Activated CD8-positive, alpha-beta memory T cell treated with anti-CD3 and anti-CD28 coated beads for 48 hours (primary cell): ENCODE measurements around the gene TEX54.
"Not testable (repeated sequence)": the region's sequence is repeated elsewhere in the genome, so short reads cannot be mapped to it uniquely, and the experiment has no call there.

Experiments
- DNase-seq, 3 experiments: peaks; one replicate each; pipeline ENCODE4 v3.0.0-alpha.2; 2020; ENCODE audit warnings: low read depth in 2 of 3, low spot score in 2 of 3

TEX54 gene

GRCh38 chr11:62835336-62835735, 2.7 kb upstream of the TEX54 start:
- DNase-seq, result no peak

- peak; percentile 98 to 99 (median 98) for DNase-seq
Measured at GRCh38 chr11:62831520-62832335, 913 bp downstream of the TEX54 start, which contains the start of gene STX5. Gene STX5 (minus strand): TSS chr11:62832051. CDS start chr11:62831243, 808 bp downstream.

- no peak for DNase-seq
Measured at GRCh38 chr11:62830904-62831519, 1.6 kb downstream of the TEX54 start.

- not testable (repeated sequence) for DNase-seq
Measured at GRCh38 chr11:62828130-62828529, 4.5 kb downstream of the TEX54 start.

- DNase-seq, result no peak
Measured at GRCh38 chr11:62823677-62824076, 9.0 kb downstream of the TEX54 start.

- DNase-seq, result no peak
Measured at GRCh38 chr11:62817129-62817528, 15.5 kb downstream of the TEX54 start.

- no peak for DNase-seq
Measured at GRCh38 chr11:62816557-62816956, 16.1 kb downstream of the TEX54 start.

GRCh38 chr11:62811659-62812058, 21.0 kb downstream of the TEX54 start:
- no peak for DNase-seq

- DNase-seq, result no peak
Measured at GRCh38 chr11:62810748-62811147, 21.9 kb downstream of the TEX54 start.

GRCh38 chr11:62806611-62807121, 26.0 kb downstream of the TEX54 start:
- no peak for DNase-seq

- DNase-seq, result no peak
Measured at GRCh38 chr11:62805961-62806441, 26.6 kb downstream of the TEX54 start.

- peak; percentile 93 to 99 (median 98) for DNase-seq
Measured at GRCh38 chr11:62805076-62805892, 27.4 kb downstream of the TEX54 start, which contains the start of gene NXF1. Gene NXF1 (minus strand): TSS chr11:62805440. CDS start chr11:62805356, 84 bp downstream.

GRCh38 chr11:62804310-62805075, 28.1 kb downstream of the TEX54 start:
- no peak for DNase-seq

GRCh38 chr11:62801071-62801470, 31.6 kb downstream of the TEX54 start:
- DNase-seq, result no peak

GRCh38 chr11:62799486-62799885, 33.2 kb downstream of the TEX54 start:
- no peak for DNase-seq

- no peak for DNase-seq
Measured at GRCh38 chr11:62796281-62796680, 36.4 kb downstream of the TEX54 start.

GRCh38 chr11:62794201-62794775, 38.4 kb downstream of the TEX54 start:
- DNase-seq, result no peak

GRCh38 chr11:62792202-62792575, 40.5 kb downstream of the TEX54 start:
- DNase-seq, result no peak

- peak; percentile 76 to 81 (median 79) for DNase-seq
Measured at GRCh38 chr11:62791501-62792201, 41.0 kb downstream of the TEX54 start, which contains the start of gene TMEM223. Gene TMEM223 (minus strand): TSS chr11:62792006. CDS start chr11:62791994, 12 bp downstream.
